GM21529 (cell line): Measurements from ENCODE around the gene ARTN.
A peak's percentile ranks its signal among the peaks of the same experiment; 100 is the strongest.

ENCODE experiments used
- ATAC-seq: cut with Tn5 transposase; IDR thresholded peaks from one replicate; pipeline ENCODE4 v1.9.1; 2021; ENCODE audit not compliant: unreplicated experiment

Gene ARTN

DNA sequence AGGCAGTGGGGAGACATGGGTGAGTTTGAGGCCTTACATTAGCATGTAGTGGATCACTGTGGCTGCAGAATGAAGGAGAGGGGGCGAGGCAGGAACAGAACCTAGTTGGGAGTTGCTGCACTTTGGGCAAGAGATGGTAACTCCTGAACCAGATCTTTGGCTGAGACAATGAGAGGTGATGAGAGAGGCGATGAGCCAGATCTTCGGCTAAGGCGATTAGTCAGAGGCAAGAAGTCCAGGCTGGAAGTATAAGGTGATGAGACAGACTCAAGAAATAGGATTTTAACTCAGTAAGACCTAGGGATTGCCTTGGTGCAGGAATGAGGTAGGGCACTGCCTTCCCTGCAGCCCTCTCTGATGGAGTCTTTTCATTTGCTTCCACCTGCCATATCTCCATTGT lies 9.1 kb upstream of the ARTN start:
- no peak for ATAC-seq

- no peak for ATAC-seq
Observed at GRCh38 chr1:43925846-43926245, 7.8 kb upstream of the ARTN start.

DNA sequence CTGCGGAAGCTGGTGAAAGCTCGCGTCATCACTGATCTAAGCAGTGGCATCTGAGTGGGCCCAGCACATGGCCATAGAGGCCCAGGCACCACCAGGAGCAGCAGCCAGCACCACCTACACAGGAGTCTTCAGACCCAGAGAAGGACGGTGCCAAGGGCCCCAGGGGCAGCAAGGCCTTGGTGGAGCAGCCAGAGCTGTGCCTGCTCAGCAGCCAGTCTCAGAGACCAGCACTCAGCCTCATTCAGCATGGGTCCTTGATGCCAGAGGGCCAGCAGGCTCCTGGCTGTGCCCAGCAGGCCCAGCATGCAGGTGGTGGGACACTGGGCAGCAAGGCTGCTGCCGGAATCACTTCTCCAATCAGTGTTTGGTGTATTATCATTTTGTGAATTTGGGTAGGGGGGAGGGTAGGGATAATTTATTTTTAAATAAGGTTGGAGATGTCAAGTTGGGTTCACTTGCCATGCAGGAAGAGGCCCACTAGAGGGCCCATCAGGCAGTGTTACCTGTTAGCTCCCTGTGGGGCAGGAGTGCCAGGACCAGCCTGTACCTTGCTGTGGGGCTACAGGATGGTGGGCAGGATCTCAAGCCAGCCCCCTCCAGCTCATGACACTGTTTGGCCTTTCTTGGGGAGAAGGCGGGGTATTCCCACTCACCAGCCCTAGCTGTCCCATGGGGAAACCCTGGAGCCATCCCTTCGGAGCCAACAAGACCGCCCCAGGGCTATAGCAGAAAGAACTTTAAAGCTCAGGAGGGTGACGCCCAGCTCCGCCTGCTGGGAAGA lies 3.2 kb upstream of the ARTN start:
- no peak for ATAC-seq

DNA sequence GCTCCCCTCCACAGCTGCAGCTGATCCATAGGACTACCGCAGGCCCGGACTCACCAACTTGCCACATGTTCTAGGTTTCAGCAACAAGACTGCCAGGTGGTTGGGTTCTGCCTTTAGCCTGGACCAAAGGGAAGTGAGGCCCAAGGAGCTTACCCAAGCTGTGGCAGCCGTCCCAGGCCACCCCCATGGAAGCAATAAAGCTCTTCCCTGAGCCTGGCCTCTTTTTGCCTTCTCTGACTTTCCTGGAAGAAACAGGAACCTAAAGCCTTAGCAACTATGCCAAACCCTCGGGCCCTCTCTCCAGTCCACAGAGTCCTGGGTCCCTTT lies 2.7 kb upstream of the ARTN start:
- ATAC-seq: no peak

DNA sequence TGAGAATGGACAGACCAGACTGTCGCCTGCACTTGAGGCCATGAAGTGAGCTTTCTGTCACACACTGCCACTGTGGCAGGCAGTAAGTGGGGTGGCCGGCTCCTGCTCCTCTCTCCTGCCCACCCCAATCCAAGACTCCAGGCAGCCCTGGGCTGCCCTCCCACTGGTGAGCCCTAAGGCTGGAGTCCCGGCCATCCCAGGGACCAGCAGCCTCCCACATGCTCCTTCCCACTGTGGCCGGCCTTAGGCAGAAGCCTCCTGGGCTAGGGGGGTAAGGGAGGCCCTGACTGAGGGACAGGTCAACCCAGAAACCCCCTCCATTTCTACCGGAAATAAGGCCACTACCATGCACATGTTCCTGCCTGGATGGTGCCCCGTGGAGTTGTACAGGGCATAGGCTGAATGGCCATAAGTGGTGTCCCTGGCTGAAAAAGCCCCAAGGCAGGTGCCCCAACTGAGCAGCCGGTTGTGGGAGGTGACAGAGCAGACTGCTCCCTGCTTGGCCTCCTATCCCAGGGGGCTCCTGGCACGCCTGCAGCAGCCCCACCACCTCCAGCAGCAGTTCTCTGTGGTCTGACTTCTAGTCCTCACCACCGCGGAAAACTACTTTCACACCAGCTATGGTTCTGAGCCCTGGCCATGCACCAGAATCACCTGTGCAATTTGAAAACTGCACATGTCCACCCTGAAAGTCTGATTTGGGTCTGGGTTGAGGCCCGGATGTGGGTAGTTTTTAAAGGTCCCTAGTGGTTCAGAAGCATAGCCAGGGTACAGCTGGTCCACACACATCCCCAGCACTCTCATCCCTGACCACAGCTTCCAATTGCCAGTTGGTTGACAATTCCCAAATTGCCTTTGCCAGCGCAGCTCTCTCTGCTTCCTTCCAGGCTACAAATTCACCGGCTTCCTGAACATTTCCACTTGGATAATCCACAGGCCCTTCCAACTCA lies 1.6 kb upstream of the ARTN start:
- ATAC-seq: no peak

DNA sequence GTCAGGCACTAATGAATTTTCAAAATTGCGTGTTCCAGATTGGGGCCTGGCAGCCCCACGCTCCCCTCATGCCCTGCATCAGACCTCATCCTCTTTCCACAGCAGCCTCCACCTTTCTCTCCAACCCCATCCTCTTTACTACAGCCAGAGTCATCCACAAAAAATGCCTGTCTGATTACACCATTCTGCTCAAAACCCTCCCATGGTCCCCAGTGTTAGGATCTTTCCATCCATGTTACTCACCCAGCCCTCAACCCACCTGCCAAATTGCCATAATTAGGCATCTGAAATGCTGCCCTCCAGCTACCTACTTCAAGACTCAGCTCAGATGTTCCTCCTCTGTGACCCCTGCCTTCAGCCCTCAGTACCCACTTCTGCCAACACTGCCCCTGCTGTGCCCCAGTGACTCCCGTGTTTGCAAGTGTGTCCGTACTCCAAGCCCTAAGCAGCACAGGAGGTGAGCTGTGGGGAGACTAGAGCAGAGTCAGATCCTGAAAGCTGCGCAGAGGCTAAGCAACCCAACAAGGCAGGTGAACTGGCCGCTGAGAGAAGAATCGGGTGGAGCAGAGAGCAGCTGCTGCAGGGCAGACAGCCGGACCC lies 715 bp upstream of the ARTN start:
- no peak for ATAC-seq

DNA sequence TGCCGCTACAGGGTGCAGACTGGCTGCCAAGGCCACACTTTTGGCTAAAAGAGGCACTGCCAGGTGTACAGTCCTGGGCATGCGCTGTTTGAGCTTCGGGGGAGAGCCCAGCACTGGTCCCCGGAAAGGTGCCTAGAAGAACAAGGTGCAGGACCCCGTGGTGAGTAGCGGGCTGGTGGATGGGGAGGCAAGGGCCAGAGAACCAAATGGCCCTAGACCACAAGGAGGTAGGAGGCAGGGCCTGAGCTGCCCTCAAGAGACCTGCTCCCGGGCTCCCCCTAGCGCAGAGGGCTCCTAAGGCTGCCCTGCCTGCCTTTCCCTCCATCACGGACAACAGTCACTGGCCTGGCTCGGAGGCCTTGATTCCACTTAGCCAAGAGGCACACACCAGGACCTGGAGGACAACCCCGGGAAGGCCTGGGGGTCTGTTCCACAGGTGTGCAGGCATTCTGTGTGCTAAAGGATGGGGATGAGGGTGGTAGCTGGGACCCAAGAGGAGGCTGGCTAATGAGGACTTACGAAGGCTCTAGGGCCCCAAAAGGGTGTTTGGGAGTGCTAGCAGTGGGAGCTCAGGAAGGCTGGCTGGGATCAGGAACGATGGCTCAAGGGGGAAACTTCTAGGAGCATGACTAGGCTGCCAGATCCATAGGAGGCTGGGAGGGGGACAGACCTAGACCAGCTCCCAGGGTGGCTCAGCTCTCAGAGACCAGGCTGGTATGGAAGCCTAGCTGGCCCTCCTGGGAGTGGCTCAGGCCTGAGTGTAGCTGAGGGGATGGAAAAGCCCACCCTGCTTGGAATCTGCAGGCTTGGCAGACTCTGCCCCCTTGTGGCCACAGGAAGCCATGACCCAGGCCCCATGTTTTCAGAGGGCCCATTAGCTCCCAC lies 742 bp downstream of the ARTN start:
- ATAC-seq: no peak

- ATAC-seq: no peak
Observed at GRCh38 chr1:43934986-43935324, 1.4 kb downstream of the ARTN start.

GRCh38 chr1:43935711-43936427 lies 2.3 kb downstream of the ARTN start:
- no peak for ATAC-seq

DNA sequence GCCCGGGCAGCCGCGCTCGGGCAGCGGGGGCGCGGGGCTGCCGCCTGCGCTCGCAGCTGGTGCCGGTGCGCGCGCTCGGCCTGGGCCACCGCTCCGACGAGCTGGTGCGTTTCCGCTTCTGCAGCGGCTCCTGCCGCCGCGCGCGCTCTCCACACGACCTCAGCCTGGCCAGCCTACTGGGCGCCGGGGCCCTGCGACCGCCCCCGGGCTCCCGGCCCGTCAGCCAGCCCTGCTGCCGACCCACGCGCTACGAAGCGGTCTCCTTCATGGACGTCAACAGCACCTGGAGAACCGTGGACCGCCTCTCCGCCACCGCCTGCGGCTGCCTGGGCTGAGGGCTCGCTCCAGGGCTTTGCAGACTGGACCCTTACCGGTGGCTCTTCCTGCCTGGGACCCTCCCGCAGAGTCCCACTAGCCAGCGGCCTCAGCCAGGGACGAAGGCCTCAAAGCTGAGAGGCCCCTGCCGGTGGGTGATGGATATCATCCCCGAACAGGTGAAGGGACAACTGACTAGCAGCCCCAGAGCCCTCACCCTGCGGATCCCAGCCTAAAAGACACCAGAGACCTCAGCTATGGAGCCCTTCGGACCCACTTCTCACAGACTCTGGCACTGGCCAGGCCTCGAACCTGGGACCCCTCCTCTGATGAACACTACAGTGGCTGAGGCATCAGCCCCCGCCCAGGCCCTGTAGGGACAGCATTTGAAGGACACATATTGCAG lies 3.0 kb downstream of the ARTN start:
- no peak for ATAC-seq

GRCh38 chr1:43937179-43937865 lies 3.7 kb downstream of the ARTN start:
- ATAC-seq: no peak

DNA sequence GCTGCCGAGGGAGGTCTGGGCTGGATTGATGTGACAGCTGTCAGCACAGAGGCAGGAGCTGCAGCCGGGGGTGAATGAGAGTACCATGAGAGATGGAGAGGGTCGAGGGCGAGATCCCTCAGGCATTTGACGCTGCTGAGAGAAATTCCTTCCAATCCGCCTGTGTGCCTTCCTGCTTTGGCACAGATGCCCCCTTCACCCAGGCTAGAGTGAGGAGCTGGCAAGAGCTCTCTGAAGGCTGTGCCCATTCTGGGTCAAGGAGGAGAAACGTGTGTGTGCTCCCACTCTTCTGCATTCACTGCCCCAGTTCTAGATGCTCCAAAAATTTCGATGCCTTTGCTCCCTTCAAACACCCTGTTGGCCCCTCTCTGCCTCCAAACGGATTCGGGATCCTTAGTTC lies 4.8 kb downstream of the ARTN start:
- no peak for ATAC-seq

DNA sequence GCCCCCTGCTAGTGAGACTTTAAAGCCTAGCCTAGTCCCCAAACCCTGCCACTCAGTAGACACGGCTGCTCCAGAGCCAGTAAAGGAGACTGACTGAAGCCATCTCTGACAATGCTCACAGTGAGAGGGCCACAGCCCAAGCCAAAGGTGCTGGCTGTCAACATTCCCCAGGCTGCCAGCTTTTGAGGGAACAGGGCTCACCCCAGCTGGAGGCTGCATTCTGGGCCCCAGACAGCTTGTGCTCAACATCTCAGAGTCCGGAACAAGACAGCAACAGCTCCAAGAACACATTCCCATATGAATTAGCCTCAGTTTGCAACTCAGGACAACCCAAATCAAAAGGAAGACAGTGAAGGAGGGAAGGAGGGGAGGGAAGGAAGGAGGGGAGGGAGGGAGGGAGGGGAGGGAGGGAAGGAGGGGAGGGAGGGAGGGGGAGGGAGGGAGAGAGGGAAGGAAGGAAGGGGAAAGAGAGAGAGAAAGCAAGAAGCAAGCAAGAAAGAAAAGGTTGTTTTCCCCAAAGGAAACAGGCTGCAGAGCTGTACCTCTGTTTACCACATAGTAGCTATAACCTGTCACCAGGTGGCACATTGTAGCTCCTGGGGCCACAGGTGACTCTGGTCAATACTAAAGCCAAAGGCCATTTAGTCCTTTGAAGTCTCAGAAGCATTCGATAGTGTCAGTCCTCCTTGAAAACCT lies 5.4 kb downstream of the ARTN start:
- ATAC-seq: no peak

DNA sequence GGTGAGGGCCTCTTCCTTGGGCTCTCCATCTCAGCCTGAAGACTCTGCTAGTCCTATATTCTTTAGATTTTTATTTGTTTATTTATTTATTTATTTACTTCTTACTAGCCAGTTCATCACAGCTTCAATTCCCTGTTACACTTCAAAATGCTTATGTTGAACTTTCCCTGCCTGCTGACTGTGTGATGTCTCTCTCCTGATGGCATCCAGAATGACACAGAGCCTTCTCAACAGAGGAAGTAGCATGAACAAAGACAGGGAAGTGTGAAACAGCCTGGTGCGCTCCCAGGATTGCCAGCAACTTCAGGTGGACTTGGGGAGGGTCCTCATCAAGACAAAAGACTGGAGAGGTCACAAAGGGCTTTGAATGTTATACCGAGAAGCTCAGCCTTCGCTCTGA lies 8.8 kb downstream of the ARTN start:
- ATAC-seq: no peak

- no peak for ATAC-seq
Observed at GRCh38 chr1:43944860-43945259, 11.3 kb downstream of the ARTN start.

DNA sequence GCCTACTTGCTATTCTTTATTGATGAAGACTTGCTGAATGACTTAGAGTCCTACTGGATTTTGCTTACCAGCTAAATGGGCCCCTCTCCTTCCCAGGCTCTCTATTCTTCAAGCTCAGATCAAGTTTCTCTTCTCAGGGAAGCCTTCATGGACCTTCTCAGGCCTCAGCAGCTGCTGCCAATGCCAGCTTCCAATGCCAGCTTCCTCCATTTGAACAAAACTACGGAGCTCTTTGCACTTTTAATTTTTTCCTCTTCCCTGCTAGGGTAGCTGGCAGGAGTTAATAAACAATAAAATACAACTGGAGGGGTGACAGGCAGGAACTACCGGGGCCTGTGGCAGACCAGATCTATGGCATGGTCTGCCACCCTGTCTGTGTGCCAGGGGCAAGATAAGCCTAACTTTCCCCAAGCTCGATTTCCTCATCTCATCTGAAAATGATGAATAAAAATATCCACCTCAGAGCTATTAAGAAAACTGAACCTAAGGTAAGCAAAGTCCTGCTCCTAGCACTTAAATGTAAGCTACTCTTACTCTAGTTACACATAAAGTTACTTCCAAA lies 12.2 kb downstream of the ARTN start:
- no peak for ATAC-seq

DNA sequence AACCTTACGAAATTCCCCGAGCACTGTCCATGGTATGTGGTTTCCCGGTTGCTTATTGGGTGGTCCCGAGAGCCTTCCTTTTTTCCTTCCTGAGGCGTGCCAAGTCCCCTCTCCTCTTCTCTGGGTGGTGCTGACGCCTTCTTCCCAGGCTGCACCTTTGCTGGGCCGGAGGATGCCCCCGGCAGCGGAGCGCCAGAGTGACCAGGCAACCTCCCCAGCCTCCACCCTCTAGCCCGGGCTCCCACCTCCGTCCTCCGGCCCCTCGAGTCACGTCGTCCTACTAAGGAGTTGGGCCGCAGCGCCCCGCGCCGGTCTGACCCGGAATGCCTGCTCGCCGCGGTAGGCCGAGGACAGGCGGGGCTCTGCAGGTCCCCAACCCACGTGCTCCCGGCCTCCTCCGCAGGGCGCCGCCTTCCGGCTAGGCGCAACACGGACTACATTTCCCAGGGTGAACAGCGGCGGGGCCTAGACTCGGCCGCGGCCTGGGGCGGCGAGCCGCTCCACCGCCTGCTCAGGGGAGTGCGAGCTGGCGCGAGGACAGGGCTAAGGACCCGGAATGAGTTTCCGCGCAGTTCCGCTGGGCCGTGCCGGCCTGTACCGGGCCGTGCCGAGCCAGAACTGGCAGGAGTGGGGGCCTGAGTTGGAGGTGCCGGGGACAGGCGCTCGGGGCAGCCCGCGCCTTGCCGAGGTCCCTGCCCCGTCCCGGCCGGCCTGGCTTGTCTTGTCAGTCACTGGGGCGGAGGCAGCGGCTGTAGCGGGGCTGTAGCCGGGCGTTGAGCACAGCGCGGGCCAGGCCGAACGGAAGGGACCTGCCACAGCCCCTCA lies 12.8 kb downstream of the ARTN start, which contains the start of gene IPO13:
TSS of gene IPO13 (plus strand) at position 715 of the 825 bp plus-strand sequence. CDS start 651 bp downstream, outside the sequence.
- peak; percentile 92 for ATAC-seq
